ENCODE results near the gene GRIK3.

GRIK3 gene

DNA sequence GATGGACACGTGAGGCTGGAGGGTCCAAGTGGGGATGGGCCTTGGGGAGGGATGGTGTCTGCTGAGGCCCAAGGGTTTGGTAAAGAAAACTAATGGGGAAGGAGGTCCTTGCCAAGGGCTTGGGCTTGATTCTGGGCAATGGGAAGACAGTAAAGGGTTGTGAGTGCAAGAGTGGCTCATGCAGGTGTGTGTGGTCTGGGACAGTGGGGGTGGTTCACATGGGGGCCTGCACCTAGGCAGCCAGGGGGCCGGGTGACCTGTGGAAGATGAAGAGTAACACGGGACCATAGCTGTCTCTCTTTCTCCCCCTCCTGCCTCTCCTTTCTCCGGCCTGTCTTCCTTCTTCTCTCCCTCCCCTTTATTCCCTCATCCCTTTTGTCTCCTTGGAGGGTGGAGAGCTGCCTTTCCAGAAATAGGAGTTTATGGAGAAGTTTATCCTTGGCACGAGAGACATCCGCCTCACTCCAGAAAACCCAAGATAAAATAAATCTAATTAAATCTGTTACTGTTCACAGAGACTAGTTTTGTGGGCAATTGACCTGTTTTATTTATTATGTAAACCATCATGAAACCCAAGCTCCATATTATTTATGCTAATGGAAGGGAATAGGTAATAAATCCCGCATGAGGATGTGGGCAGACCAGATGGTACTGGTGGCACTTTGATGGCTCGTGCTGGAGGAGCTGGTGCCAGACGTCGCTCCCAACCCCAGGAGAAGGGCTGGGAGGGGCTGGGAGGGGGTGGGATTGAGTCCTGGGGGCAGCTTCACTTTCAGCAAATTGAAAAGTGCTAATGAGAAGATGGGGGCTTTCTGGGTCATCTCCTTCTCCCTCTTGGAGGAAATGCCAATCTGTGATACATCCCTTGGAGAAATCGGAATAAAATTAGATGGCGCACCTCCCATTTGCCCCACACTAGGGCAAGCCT, 278.7 kb downstream of the GRIK3 start:
- Histone ChIP-seq H3K4me1 (ENCODE audit: control insufficient read depth, insufficient read depth, low read length) (no peaks in the 10 kb centered on the region), H3K27ac (ENCODE audit: low read length) (no peak overlapping the region), H3K4me3 (ENCODE audit: low read length in 2 of 2) (no peak overlapping the region), H3K27me3 (ENCODE audit: control insufficient read depth in 1 of 2, insufficient read depth in 2 of 2, low read length in 2 of 2) (peaks cover 4 to 6% of the 10 kb centered on the region in 2 donors), H3K9me3 (ENCODE audit: control insufficient read depth in 2 of 2, low read length in 2 of 2) (peaks cover 5 to 8% of the 10 kb centered on the region in 2 donors), H3K36me3 (ENCODE audit: control insufficient read depth in 2 of 2, insufficient read depth in 2 of 2, low read length in 2 of 2) (no peaks in the 10 kb centered on the region), H3K9ac (ENCODE audit: low read length in 2 of 2) (no peak overlapping the region)

DNA sequence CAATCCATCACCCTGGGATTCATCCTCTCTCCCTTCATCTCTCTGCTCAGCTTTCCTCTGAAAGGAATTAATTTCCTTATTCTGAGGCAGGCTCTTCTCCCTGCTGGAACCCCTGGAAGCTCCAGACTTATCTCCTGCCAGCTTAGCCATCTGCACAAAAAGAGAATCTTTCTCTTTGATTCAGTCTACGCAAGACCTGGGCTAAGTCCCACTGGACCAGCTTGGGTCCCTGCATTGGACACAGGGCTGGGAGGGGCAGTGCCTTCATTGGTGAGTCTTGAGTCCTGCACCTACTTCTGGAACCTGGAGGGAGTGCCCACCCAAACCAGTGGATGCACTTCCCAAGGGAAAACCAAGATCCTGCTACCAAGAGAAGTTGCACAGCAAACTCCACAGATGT, 279.9 kb downstream of the GRIK3 start:
- Histone ChIP-seq H3K27me3 (ENCODE audit: control insufficient read depth in 1 of 2, insufficient read depth in 2 of 2, low read length in 2 of 2) (peaks cover 2 to 6% of the 10 kb centered on the region in 2 donors), H3K27ac (ENCODE audit: low read length) (no peak overlapping the region), H3K4me3 (ENCODE audit: low read length in 2 of 2) (no peak overlapping the region), H3K9me3 (ENCODE audit: control insufficient read depth in 2 of 2, low read length in 2 of 2) (peaks cover 2% of the 10 kb centered on the region in 2 donors), H3K36me3 (ENCODE audit: control insufficient read depth in 2 of 2, insufficient read depth in 2 of 2, low read length in 2 of 2) (no peaks in the 10 kb centered on the region), H3K4me1 (ENCODE audit: control insufficient read depth, insufficient read depth, low read length) (no peaks in the 10 kb centered on the region), H3K9ac (ENCODE audit: low read length in 2 of 2) (no peak overlapping the region)

DNA sequence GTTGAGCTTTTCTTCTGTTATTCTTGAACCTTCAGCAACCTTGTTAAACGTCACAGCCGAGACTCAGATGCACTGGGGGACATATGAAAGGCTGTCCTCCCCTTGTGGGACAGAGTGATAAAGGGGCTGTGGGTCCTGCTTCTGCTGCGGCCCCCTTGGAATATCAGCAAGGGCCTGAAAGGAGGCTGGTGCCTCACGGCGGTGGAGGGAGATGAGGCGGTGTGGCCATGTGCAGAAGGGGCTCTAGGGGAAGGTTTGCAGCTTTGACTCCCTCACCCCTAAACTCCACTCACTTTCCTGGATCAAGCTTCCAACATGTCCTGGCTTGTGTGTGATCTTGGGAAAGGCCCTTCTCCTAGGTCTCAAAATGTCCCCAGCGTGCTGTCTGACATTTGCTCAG, 280.9 kb downstream of the GRIK3 start:
- Histone ChIP-seq H3K27ac (ENCODE audit: low read length) (no peak overlapping the region), H3K27me3 (ENCODE audit: control insufficient read depth in 1 of 2, insufficient read depth in 2 of 2, low read length in 2 of 2) (peaks cover 2 to 6% of the 10 kb centered on the region in 2 donors), H3K36me3 (ENCODE audit: control insufficient read depth in 2 of 2, insufficient read depth in 2 of 2, low read length in 2 of 2) (no peaks in the 10 kb centered on the region), H3K4me3 (ENCODE audit: low read length in 2 of 2) (no peak overlapping the region), H3K9ac (ENCODE audit: low read length in 2 of 2) (no peak overlapping the region), H3K9me3 (ENCODE audit: control insufficient read depth in 2 of 2, low read length in 2 of 2) (peaks cover under 1 to 2% of the 10 kb centered on the region in 2 donors), H3K4me1 (ENCODE audit: control insufficient read depth, insufficient read depth, low read length) (no peaks in the 10 kb centered on the region)

DNA sequence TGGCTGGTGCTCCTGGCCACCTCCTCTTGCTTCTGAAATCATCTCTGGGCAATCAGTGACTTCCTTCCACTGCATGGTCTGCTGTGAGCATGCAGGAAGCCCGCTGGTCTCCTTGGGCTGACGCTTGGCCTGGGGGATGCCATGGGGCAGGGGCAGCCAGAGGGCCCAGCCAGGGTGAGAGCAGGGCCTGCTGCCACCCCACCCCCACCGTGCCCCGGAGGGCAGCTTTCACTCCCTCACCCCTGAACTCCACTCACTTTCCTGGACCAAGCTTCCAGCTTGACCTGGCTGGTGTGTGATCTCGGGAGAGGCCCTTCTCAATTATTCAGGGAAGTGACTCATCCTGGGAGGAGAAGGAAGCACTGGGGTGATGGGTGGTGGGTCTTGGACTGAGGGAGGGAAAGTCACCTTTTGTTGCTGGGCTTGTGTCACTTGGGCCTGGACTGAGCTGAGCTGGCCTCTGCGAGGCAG, 281.4 kb downstream of the GRIK3 start:
- no peak overlapping the region for H3K9ac ChIP-seq (ENCODE audit: low read length in 2 of 2)
- H3K4me3 ChIP-seq (ENCODE audit: low read length in 2 of 2), result no peak overlapping the region
- H3K36me3 ChIP-seq (ENCODE audit: control insufficient read depth in 2 of 2, insufficient read depth in 2 of 2, low read length in 2 of 2), result no peaks in the 10 kb centered on the region
- H3K27ac ChIP-seq (ENCODE audit: low read length), result no peak overlapping the region
- peaks cover 0 to 2% of the 10 kb centered on the region in 2 donors for H3K9me3 ChIP-seq (ENCODE audit: control insufficient read depth in 2 of 2, low read length in 2 of 2)
- peaks cover 2 to 6% of the 10 kb centered on the region in 2 donors for H3K27me3 ChIP-seq (ENCODE audit: control insufficient read depth in 1 of 2, insufficient read depth in 2 of 2, low read length in 2 of 2)
- no peaks in the 10 kb centered on the region for H3K4me1 ChIP-seq (ENCODE audit: control insufficient read depth, insufficient read depth, low read length)

DNA sequence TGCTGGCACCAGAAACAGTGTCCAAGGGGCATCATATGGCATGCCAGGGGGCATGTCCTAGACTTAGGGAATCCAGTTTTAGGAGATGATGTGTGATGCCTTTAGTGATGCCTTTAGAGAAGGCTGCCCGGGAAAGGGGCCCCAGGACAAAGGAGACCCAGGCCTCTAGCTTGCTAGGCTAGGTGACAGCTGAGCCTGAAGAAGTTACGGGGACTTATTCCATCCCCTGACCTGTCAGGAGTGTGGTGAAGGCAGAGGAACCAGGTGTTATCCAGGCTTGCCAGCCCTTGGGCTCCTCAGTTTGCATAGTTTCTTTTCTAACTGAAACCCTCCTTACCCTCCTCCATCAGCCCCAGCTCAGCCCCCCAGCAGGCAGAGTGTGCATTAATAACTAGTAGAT, 281.9 kb downstream of the GRIK3 start:
- Histone ChIP-seq H3K9me3 (ENCODE audit: control insufficient read depth in 2 of 2, low read length in 2 of 2) (peaks cover 0 to 2% of the 10 kb centered on the region in 2 donors), H3K27me3 (ENCODE audit: control insufficient read depth in 1 of 2, insufficient read depth in 2 of 2, low read length in 2 of 2) (peaks cover 2 to 3% of the 10 kb centered on the region in 2 donors), H3K9ac (ENCODE audit: low read length in 2 of 2) (no peak overlapping the region), H3K27ac (ENCODE audit: low read length) (no peak overlapping the region), H3K4me3 (ENCODE audit: low read length in 2 of 2) (no peak overlapping the region), H3K4me1 (ENCODE audit: control insufficient read depth, insufficient read depth, low read length) (no peaks in the 10 kb centered on the region), H3K36me3 (ENCODE audit: control insufficient read depth in 2 of 2, insufficient read depth in 2 of 2, low read length in 2 of 2) (no peaks in the 10 kb centered on the region)

DNA sequence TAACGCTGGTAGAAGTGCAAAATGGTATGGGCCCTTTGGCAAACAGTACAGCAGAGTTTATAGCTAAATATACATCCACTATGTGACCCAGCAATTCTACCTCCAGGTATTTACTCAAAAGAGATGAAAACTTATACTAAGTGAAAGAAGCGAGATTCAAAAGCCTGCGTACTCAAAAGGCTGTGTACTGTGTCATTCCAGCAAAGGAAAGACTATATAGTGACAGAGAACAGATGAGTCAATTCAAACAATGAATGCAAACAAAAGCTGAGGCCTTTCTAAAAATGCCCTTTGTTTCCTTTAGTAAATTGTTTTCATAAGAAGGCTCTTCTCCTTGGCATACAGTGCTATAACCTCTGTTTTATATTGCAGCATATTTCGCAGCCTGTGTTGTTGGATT, 282.8 kb downstream of the GRIK3 start:
- H3K9me3 ChIP-seq (ENCODE audit: control insufficient read depth in 2 of 2, low read length in 2 of 2), result peaks cover 0 to 2% of the 10 kb centered on the region in 2 donors
- H3K27me3 ChIP-seq (ENCODE audit: control insufficient read depth in 1 of 2, insufficient read depth in 2 of 2, low read length in 2 of 2), result peaks cover 2 to 3% of the 10 kb centered on the region in 2 donors
- H3K36me3 ChIP-seq (ENCODE audit: control insufficient read depth in 2 of 2, insufficient read depth in 2 of 2, low read length in 2 of 2), result no peaks in the 10 kb centered on the region
- H3K27ac ChIP-seq (ENCODE audit: low read length), result no peak overlapping the region
- no peaks in the 10 kb centered on the region for H3K4me1 ChIP-seq (ENCODE audit: control insufficient read depth, insufficient read depth, low read length)
- H3K9ac ChIP-seq (ENCODE audit: low read length in 2 of 2), result no peak overlapping the region
- H3K4me3 ChIP-seq (ENCODE audit: low read length in 2 of 2), result no peak overlapping the region

DNA sequence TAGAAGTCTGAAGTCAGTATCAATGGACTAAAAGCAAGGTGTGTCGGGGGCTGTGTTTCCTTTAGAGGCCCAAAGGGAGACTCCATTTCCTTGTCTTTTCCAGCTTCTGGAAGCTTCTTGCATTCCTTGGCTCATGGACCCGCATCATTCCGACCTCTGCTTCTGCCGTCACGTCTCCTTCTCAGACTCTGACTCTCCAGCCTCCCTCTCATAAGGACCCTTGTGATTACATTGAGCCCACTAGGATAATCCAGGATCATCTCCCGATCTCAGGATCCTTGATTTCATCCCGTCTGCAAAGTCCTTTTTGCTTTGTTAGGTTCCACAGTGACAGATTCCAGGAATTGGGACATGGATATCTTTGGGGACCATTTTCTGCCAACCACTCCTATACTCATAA, 285.8 kb downstream of the GRIK3 start:
- H3K4me1 ChIP-seq (ENCODE audit: control insufficient read depth, insufficient read depth, low read length), result no peaks in the 10 kb centered on the region
- H3K4me3 ChIP-seq (ENCODE audit: low read length in 2 of 2), result no peak overlapping the region
- H3K9ac ChIP-seq (ENCODE audit: low read length in 2 of 2), result no peak overlapping the region
- peaks cover 0 to 3% of the 10 kb centered on the region in 2 donors for H3K27me3 ChIP-seq (ENCODE audit: control insufficient read depth in 1 of 2, insufficient read depth in 2 of 2, low read length in 2 of 2)
- no peaks in the 10 kb centered on the region for H3K36me3 ChIP-seq (ENCODE audit: control insufficient read depth in 2 of 2, insufficient read depth in 2 of 2, low read length in 2 of 2)
- H3K27ac ChIP-seq (ENCODE audit: low read length), result no peak overlapping the region
- H3K9me3 ChIP-seq (ENCODE audit: control insufficient read depth in 2 of 2, low read length in 2 of 2), result peaks cover 0 to 2% of the 10 kb centered on the region in 2 donors
